ENCODE data around the gene MAP3K2. TPM values are rescaled to one million over a fixed set of nuclear protein-coding genes. Genes with fewer than 3 reads are reported as not detected.

The MAP3K2 gene
- total RNA-seq, 6 experiments from 2014 or later, result 38.5 to 44.2 (median 40.1) TPM

- Mint-ChIP-seq H3K27ac (no peak within 1 kb of the TSS), H3K27me3 (ENCODE audit: insufficient read depth) (peaks cover 7% of the 10 kb centered on the region; the same call in 1 of the 2 replicates), H3K9me3 (no peaks in the 10 kb centered on the region), H3K4me3 (no peak within 1 kb of the TSS), H3K4me1 (ENCODE audit: low read depth) (peaks cover 15% of the 10 kb centered on the region), H3K36me3 (ENCODE audit: low read depth) (no peaks in the 10 kb centered on the region)
- TF ChIP-seq CTCF (IDR thresholded peaks at IDR 0.05), result no peak
- DNase-seq, result no peak
Measured at GRCh38 chr2:127418300-127419111, 30.7 kb upstream of the MAP3K2 start, which contains the start of gene PROC. TSS of gene PROC (plus strand) at chr2:127418427. CDS start at chr2:127419943, 1,516 bp downstream.

GRCh38 chr2:127417406-127417805 lies 29.6 kb upstream of the MAP3K2 start:
- no peaks in the 10 kb centered on the region for H3K36me3 Mint-ChIP-seq (ENCODE audit: low read depth)
- TF ChIP-seq CTCF (IDR thresholded peaks at IDR 0.05), result no peak
- no peak for DNase-seq

DNA sequence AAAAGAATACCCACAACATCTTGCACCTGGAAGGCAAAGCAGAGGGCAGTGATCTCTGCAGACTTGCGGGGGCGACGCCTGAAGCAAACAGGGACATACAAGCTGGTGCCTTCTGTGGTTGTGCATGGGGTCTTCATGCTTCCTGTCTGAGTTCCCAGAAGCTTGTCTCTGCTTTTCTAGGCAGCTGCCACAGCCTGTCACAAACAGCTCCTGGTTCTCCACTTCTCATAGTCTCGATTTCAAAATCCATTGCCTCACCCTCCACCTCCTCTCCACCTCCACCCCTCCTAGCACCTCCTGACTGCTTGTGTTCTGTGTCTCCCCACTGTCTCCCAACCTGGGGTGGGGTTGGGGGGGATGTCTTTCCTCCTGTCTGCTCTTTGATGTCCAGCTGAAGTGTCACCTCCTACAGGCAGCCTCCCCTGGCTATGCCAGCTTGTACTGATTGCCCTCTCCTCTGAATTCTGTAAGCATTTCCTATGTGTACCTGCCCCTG lies 28.8 kb upstream of the MAP3K2 start:
- Mint-ChIP-seq H3K4me3 (no peak overlapping the region), H3K9me3 (no peaks in the 10 kb centered on the region), H3K27ac (no peak overlapping the region), H3K4me1 (ENCODE audit: low read depth) (peaks cover 34% of the 10 kb centered on the region), H3K27me3 (ENCODE audit: insufficient read depth) (peaks cover 3% of the 10 kb centered on the region; the same call in 1 of the 2 replicates), H3K36me3 (ENCODE audit: low read depth) (no peaks in the 10 kb centered on the region)
- DNase-seq, result no peak
- no peak for TF ChIP-seq CTCF (IDR thresholded peaks at IDR 0.05)

More at GRCh38 chr2:127417406-127417805, 29.6 kb upstream of the MAP3K2 start:
- peaks cover 26% of the 10 kb centered on the region for H3K4me1 Mint-ChIP-seq (ENCODE audit: low read depth)
- no peaks in the 10 kb centered on the region for H3K9me3 Mint-ChIP-seq
- H3K4me3 Mint-ChIP-seq, result no peak overlapping the region
- H3K27me3 Mint-ChIP-seq (ENCODE audit: insufficient read depth), result peaks cover 3% of the 10 kb centered on the region; the same call in 1 of the 2 replicates
- H3K27ac Mint-ChIP-seq, result no peak overlapping the region

DNA sequence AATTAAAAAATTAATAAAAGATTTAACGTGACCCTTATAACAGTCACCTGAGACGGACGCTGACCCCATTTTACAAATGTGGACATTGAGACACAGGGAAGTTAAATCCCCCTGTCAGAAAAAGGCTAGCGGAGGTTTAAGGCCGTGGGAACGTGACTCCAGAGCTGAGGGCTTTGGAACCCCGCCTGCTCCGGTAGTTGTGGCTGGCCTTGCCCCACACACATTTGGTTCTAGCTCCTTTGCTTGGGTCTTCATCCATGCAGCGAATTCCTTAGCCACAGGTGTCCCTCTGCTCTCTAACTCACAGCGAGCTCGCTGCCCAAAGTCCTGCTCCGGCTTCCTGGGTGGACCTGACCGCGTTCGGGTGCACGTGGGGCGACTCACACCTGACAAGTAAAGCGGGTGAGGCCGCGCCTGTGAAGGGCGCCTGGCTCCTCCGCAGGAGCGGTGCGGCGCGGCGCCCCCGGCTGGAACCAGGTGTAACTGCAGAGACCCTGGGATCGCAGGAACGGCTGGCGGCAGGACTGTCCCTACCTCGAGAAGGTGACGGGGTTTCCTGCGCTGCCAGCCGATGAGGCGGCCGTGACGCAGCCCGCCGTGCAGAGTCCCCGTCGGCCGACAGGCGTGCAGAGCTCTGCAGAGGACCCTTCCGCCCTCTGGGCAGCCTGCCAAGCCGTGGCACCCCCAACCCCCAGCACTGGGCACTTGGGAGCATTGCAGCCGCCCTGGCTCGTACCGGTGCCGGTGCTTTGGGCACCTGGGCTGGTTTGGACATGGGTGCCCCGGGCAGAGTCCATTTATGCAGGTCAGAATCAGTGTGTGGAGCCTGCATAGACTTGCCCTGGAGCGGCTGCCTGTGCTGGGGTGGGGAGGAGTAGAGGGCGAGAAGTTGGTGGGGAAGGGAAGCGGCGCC lies 28.1 kb upstream of the MAP3K2 start:
- no peak for DNase-seq
- no peak overlapping the region for H3K4me3 Mint-ChIP-seq

More for the DNA sequence above, 28.1 kb upstream of the MAP3K2 start:
- peaks cover 3% of the 10 kb centered on the region; the same call in 1 of the 2 replicates for H3K27me3 Mint-ChIP-seq (ENCODE audit: insufficient read depth)
- no peak overlapping the region for H3K27ac Mint-ChIP-seq
- peaks cover 41% of the 10 kb centered on the region for H3K4me1 Mint-ChIP-seq (ENCODE audit: low read depth)
- H3K9me3 Mint-ChIP-seq, result no peaks in the 10 kb centered on the region
- no peaks in the 10 kb centered on the region for H3K36me3 Mint-ChIP-seq (ENCODE audit: low read depth)
- peak; percentile 62 for TF ChIP-seq CTCF (IDR thresholded peaks at IDR 0.05)
